GM19463 (cell line): Measurements from ENCODE around the gene HS6ST3.
"Not testable (repeated sequence)": the region's sequence is repeated elsewhere in the genome, so short reads cannot be mapped to it uniquely, and the experiment has no call there.

ENCODE experiments used
- ATAC-seq: cut with Tn5 transposase; IDR thresholded peaks from one replicate; pipeline ENCODE4 v1.9.1; 2021; ENCODE audit warnings: mild to moderate bottlenecking, moderate library complexity; ENCODE audit not compliant: unreplicated experiment

Gene HS6ST3

DNA sequence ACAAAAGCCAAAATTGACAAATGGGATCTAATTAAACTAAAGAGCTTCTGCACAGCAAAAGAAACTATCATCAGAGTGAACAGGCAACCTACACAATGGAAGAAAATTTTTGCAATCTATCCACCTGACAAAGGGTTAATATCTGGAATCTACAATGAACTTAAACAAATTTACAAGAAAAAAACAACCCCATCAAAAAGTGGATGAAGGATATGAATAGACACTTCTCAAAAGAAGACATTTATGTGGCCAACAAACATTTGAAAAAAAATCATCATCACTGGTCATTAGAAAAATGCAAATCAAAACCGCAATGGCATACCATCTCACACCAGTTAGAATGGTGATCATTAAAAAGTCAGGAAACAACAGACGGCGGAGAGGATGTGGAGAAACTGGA lies 688.4 kb downstream of the HS6ST3 start:
- not testable (repeated sequence) for ATAC-seq

DNA sequence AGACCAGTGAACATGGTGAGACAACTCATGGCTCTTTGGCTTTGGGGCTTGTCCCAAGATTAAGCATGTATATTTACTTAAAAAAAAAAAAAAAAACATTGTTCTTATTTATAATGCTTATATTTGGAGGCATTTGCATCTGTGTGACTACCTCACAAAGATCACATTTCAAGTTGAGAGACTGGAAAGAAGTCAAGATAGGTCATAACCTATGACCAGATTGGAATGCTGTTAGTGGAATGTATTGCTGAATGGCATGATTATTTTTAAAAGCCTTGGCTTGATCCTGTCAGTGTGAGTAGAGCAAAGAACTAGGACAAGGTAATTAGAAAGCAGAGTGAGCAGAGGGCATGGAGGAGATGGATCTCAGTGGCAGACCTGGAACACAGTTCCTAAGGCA lies 689.8 kb downstream of the HS6ST3 start:
- no peak for ATAC-seq

DNA sequence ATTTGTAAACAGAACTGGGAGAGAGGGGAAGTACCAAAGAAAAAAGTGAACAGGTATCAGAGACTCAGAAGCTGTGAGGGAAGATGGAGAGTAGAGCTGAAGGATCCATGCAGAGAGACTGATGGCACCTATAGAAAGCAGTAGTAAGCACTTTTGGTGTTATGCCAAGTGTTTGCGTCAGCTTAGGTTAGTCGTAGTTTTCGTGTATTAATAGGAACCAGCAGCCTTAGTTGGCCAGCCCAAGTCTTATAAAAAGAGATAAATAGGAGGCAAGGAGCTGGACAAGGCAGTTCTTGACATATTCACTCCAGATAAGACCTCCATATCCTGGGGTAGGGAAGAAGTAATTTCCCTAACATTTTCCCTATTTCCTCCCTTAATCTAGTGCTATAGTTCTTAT lies 690.2 kb downstream of the HS6ST3 start:
- ATAC-seq: no peak

DNA sequence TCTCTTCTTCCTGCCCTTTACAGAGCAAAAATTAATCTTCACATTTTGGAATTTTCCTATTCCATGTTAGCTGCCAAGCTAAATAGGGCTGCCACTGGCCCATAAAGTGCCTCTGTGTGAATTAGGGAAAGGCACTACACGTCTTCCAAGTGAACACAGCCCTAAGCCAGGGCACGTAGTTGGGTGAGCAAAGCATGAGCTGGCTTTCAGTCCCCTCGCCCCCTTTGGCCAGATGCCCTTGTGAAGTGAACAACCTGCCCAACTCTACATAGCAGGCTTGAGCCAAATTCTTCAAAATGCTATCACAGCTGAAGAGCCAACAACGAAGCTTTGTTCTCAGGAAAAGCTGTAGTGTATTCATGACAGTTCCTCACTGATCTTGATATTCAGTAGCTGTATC lies 691.2 kb downstream of the HS6ST3 start:
- ATAC-seq: no peak

DNA sequence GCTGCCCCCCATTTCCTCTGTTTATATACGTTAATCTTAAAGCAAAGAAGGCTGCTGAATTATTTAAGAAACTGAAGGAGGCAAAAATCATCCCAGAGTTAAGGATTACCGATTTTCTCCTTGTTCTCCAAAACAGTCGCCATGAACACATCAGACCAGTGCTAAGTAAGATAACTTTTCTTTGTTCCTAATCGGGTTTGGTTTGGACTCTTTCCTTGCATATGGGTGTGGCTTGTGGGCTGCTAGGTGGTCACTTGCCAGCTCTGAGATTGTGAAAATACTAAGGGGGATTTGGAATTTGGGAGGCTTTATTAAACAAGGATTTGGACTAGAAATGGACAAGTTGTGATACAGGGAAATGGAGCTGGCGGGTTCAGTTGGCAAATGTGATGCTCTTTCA lies 692.3 kb downstream of the HS6ST3 start:
- no peak for ATAC-seq

DNA sequence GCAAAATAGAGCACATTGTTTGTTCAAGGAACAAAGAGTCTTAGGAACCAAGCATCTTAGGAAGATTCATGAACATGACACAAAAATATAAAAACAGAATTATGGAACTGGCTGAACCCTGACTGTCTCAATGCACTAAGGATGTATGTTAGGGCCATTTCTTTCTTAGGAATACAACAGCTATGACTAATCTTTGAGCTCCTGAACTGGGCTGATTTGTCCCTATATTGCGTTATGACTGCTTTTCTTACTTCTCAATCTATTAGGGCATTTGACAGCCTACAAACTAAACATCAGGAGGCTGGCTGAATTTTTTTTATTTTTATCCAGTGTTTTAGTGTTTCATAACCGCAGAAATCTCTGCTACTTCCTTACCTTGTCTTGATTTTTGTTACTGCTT lies 693.1 kb downstream of the HS6ST3 start:
- no peak for ATAC-seq

DNA sequence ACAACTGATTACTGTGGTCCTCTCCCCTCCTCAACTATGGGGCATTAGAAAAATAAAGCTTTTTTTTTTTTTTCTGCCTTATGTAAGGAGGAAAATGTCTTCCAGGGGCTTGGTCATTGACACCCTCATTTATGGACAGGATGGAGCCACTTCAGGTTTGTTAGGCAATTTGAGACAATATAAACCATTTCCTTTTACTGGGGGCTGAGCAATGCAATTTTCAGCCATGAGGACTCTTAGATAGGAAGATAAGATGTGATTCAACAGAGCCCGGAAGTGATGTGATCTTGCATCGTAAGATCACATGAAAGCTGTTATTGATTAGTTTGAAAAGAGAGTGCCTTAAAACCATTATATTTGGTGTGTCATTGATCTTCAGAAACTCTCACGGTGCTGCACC lies 693.6 kb downstream of the HS6ST3 start:
- ATAC-seq: no peak

DNA sequence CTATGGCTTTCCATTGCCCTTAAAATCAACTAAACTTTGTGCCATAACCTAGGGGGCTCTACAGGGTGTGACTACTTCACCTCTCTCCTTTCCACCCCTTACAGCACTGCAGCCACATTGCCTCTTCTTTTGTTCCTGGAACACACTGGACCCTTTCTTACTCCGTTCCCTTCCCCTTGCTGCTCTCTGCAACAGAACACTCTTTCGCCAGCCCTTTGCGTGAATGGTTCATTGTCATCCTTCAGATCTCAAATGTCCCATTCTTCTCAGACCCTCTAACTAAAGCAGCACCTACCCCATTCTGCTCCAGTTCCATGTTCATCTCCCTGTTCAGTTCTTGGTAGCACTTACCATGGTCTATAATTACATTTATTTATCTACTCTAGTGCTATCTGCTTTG lies 696.1 kb downstream of the HS6ST3 start:
- no peak for ATAC-seq

DNA sequence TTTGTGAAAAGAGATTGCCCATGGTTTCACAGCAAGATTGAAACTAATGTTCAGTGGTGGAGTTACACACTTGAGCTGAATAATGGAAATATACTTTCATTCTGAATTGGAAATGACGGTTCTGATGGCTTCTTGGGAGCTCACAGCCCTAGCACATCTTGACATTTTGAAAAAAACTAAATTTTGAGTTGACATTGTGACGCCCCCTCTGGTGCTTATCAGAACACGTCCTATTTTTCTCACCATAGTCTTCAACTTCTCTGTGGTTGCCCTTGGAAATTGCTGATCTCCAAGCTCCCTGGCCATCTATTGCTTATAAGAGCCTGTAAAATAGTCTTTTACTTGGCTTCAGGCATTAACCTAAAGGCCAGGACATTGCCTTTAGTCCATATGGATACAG lies 702.3 kb downstream of the HS6ST3 start:
- no peak for ATAC-seq

DNA sequence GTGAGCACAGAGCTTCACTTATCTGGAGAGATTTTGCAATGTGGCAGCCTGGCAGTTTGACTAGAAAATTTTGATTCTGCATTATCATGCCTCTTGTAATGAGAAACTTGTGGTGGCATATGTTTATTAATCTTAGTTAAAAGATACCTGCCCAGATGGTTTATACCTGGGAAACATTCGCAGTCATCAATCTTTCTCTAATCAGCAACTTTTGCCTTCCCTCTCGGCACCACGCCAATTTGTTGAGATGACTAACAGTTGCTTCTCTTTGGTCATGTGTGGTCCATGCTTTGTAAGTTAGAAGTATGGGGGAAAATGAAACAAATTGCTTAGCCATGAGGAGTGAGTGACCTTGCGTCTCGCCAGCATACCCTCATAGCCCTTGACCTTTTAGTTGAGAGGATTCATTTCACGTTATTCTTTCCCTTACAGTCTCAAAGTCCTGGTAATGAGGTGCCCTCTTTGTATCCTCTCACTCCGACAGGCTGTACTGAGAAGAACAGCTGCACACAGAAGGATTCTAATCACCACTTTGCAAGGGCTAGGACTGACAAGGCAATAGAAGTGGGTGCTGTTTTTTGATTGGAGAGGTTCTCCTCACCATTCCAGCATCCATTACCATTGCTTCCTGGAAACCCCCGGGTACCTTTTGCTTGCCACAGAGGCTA lies 703.0 kb downstream of the HS6ST3 start:
- ATAC-seq: no peak

DNA sequence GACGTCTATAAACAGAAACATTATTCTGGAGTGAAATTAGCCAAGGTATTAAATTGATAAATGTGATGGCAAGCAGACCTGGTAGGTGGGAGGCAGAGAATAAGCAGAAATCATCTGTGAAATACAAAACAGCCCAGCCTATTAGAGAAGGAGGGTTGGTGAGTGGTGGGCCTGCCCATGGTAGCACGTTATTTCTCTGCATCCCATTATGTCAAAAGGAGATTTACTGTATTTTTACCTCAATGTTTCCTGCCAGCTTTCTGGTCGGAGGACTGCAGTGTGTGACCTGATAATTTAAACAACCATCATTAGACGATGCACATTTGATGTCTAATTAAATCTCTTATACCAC lies 703.5 kb downstream of the HS6ST3 start:
- no peak for ATAC-seq

DNA sequence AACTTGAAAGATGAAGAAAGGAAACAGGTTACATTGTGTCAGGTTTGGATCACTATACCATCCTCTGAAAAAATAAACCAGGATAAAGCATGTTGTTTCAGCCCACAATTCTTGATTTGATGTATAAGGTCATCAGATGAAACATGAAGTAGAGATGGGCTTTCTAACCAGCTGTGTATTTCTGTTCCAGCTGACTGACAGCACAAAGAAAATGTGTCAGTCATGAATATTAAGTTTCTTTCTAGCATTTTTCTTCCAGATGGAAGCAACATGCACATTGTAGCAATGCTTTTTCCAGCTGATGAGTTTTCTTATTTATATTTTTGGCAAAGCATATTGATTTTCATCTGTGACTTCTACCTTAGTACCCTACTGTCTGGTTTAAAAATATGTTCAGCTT lies 704.8 kb downstream of the HS6ST3 start:
- ATAC-seq: no peak

DNA sequence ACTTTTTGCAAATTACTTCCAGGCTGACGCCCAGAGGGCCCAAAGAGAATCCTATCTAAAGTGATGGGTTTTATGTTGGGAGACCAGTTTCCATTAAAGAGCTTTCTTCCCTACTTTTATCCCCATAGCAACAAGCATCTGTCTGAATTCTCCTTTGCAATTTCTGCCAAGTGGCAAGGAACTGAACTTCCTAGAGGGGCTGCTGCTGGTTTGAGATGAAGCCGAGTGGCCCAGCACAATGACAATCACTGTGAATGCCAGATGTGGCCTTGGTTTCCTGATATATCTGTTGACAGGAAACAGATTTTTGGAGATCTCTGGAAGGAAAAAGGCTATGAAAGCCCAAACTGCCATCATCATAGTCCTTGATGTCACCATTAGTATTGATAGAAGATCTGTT lies 705.8 kb downstream of the HS6ST3 start:
- no peak for ATAC-seq

DNA sequence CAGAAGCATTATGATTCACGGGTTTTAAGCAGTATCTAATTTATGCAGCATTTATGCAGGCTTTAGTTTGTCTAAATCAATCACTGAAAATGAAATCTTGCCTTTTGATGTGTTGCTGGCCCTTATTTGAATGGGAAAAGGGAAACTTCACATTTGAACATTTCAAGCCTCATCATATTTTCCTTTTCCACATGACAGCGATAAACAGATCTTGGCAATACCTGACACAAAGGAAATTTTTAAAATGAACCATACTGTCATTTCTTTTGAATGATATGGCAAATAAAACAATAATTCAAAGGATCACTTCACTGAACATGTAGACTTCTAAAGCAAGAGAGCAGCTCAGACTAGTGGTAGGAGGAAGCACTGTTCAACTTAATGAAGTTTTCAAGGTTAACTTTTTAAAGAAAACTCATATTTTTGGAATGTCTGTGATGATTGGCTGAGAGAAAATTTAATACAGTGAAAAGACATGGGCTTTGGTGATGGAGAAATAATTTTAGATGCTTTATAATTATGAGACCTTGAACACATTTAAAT lies 706.3 kb downstream of the HS6ST3 start:
- no peak for ATAC-seq

DNA sequence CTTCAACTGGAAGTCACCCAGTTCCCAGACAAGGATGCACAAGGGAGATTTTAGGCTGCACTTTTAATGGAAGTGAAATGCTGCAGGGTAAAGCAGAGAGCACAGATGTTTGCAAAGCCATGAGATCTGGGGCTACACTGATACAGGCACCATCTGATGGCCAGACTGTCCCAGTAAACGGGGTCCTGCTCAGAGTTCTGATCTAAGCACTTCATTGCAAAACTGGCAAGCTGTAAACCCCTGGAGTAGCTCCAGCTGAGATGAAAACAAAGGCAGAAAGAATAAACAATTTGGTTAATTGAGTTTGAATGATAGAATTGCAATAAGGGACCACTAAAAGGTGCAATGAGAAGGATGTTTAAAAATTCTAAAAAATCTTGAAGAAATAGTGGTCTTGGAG lies 707.2 kb downstream of the HS6ST3 start:
- no peak for ATAC-seq

DNA sequence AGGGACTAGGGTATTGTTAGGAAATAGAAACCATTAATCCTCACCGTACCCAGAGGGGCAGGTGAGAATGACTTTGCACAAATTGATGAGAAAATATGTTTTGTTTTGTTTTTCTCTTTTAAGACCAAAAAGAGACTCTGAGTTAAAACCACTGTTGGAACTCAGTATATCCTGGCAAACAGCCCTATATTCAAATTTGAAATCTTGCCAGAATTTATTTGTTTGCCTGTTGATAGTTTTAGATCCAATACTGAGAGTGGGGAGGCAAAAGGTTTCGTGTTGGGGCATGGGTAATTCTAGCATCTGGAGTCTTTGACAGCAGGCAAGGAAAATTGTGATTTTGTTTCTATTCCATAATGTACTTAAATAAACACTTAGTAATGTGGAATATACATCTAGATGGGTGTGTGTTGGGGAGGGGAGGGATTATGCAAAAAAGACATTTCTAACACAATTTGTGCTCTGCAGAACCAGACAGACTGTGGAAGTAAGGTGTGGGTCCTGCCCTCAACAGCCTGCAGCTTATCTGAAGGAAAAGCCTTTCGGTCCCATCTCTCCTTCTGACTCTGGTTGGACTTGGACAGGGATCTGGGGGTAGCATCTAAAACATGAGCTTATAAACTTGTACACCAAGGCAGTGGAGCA lies 713.7 kb downstream of the HS6ST3 start:
- ATAC-seq: no peak

DNA sequence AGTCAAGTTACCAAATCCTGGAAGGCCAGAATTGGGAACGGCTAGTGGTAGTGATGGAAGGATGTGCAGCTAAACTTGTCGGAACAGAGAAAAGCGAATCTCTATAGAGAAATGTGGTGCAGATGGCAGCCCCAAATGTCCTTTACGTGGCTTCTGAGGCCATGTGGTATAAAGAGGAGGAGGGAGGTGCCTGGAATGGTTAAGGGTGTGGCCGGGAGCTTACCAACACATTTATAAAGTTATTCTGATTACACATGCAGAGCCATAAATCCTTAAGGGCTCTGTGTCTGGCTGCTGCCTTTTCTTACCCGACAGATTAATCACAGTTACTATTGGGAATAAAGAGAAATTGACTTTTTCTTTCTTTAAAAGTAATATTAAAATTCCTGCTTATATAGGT lies 714.3 kb downstream of the HS6ST3 start:
- ATAC-seq: no peak

DNA sequence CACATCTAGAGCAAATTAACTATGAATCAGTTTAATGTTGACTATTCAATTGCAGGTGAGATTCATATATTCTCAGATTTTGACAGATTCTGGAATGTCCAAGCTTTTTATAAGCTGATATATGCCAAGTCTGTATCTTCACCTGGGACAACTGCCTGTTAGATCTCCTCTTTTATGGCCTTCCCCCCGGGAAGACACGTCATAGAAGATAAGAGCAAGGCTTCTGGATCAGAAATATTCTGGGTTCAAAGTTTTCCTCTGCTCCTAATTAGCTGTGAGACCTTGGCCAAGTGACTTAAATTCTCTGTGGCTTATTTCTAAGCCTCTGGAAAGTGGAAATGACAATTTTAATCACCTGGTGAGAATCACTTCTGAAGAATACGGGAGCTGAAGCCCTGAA lies 716.8 kb downstream of the HS6ST3 start:
- ATAC-seq: no peak

DNA sequence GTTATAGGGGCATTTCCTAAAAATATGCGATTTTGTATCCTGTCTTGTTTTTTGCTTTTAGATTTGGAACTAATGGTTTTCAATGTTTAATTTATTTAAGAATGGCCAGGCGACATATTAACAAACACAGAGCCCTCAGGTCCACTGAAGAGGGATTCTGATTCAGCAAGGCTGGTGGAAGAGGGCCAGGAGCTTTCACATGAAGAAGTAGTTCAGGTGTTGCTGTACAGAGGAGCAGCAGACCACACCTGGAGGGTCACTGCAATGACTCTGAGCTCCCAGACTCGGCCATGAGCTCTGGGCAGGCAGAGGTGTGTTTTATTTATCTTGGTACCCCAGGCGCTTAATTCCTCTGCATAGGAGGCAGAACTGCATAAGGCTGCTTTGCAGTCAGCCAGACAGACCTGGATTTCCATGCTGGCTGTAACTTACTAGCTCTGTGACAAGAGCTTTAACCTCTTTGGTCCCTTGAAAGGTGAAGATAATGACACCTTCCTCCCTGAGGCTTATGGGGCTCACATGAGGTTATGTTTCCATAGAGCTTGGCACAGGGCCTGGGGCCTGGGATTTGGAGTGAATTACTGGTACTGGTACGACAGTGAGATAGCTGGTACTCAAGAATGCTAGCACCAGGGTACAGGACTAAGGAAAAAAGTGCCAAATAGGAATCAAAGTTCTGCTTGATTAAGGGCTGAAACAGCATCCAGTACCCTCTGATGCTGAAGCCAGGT lies 719.6 kb downstream of the HS6ST3 start:
- no peak for ATAC-seq

DNA sequence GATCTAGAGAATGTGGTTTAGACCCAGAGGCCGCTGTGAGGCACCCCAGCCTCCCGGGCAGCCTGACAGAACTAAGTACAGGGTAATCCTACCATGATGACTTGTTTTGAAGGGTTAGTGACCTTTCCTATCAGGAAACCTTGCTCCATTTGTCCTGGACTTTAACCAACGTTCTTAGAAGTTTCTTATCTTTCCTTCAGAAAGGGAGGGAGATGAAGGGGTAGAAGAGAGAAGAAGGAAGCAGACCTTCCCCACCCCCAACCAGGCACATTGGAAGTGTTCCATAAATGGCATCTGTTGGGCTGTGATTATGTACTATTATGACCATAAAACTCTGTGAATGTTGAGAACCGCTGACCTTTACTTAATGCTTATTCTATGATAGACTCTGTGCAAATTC lies 720.2 kb downstream of the HS6ST3 start:
- no peak for ATAC-seq

DNA sequence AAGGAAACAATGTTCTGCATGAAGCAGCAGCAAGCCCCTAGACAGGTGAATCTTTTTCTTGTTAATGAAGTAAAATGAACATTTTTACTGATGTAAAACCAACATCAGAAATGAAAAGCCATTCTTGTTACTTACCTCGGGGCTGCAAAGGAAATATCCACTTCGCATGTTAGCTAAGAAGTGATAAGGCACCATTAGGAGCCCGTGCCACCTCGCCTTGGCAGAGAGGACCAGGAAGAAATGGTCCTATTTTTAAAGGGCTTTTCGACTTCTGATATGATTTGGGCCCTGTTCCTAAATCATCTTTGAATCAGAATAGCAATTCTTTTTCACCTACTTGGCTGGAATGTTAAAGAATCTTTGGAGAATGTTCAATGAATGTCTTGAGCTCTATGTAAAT lies 721.1 kb downstream of the HS6ST3 start:
- ATAC-seq: no peak

DNA sequence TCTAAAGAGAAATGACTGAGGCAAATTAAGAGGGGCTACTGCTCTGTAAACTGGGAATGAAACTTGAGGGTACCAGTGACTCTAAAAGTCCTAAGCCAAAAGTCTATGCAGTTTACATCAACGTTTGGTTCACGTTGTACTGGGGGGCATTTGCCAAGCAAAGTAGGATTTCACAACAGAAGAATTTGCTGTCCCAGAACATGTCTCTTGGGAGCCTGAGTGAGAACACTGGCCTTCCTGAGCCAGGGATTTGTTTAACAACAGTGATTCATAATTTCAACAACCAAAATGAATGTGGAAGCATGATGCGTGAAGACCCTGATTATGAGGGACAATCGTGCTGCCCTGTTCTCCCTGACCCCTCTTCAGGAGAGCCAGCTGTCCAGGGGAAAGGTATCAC lies 726.4 kb downstream of the HS6ST3 start:
- no peak for ATAC-seq
